ENCODE data around the gene CFAP58. TPM values are rescaled to one million over a fixed set of nuclear protein-coding genes. Genes with fewer than 3 reads are reported as not detected.

Gene CFAP58
- total and polyA plus RNA-seq, 2 of the 13 experiments (the other 11 are each of a cell fraction or from before 2014, with no cell fraction given), result 0.03 TPM; not detected in 1

- TF ChIP-seq FOXP4 (CRISPR knock-in tag; IDR thresholded peaks at IDR 0.05) (no peak), ZBTB14 (CRISPR knock-in tag; IDR thresholded peaks at IDR 0.05) (peak; percentile 25; the same call in 1 of the 2 replicates), FOSL2 (CRISPR knock-in tag; IDR thresholded peaks at IDR 0.05) (peak; percentile 14; the same call in 1 of the 2 replicates), ZNF660 (CRISPR knock-in tag; IDR thresholded peaks at IDR 0.05; ENCODE audit: borderline replicate concordance, low read depth) (no peak), ZFP36L2 (CRISPR knock-in tag; IDR thresholded peaks at IDR 0.05) (no peak), PREB (CRISPR knock-in tag; IDR thresholded peaks at IDR 0.05) (no peak), GPBP1L1 (CRISPR knock-in tag; IDR thresholded peaks at IDR 0.05) (no peak), ZBTB20 (CRISPR knock-in tag; IDR thresholded peaks at IDR 0.05; ENCODE audit: borderline replicate concordance, low read depth) (0 out of 2 replicates have a peak, but pooled peaks have one; percentile 7), KAT8 (CRISPR knock-in tag; IDR thresholded peaks at IDR 0.05) (peak; percentile 22; the same call in 1 of the 2 replicates), MTF1 (CRISPR knock-in tag; IDR thresholded peaks at IDR 0.05) (no peak), ARNTL (CRISPR knock-in tag; IDR thresholded peaks at IDR 0.05) (peak; percentile 44; the same call in 1 of the 2 replicates), ESRRA (CRISPR knock-in tag; IDR thresholded peaks at IDR 0.05; ENCODE audit: low read depth) (0 out of 2 replicates have a peak, but pooled peaks have one; percentile 31), RCOR2 (CRISPR knock-in tag; IDR thresholded peaks at IDR 0.05) (no peak), SSRP1 (CRISPR knock-in tag; IDR thresholded peaks at IDR 0.05) (no peak), NRL (CRISPR knock-in tag; IDR thresholded peaks at IDR 0.05; ENCODE audit: borderline replicate concordance) (peak; percentile 93; the same call in 1 of the 2 replicates), ZNF180 (CRISPR knock-in tag; IDR thresholded peaks at IDR 0.05; ENCODE audit: borderline replicate concordance, low read depth) (no peak), MAFF (IDR thresholded peaks at IDR 0.05; ENCODE audit: low read depth, low read length) (no peak), THAP7 (CRISPR knock-in tag; IDR thresholded peaks at IDR 0.05) (no peak), ZNF576 (CRISPR knock-in tag; IDR thresholded peaks at IDR 0.05) (no peak), ZBTB42 (CRISPR knock-in tag; IDR thresholded peaks at IDR 0.05) (no peak), ZBTB1 (CRISPR knock-in tag; IDR thresholded peaks at IDR 0.05; ENCODE audit: borderline replicate concordance) (no peak), SNAI1 (CRISPR knock-in tag; IDR thresholded peaks at IDR 0.05; ENCODE audit: borderline replicate concordance) (no peak; the same call in 1 of the 2 replicates), ZNF749 (CRISPR knock-in tag; IDR thresholded peaks at IDR 0.05; ENCODE audit: borderline replicate concordance) (no peak), ZNF674 (CRISPR knock-in tag; IDR thresholded peaks at IDR 0.05; ENCODE audit: low read depth) (no peak)
These were observed 15.5 kb upstream of the CFAP58 start, which contains the start of gene ITPRIP (continued) for GRCh38 chr10:104337985-104338735.
